HG02678 (cell line): Measurements from ENCODE around the gene LIN7B.

Experiments
- ATAC-seq: cut with Tn5 transposase; IDR thresholded peaks from one replicate; pipeline ENCODE4 v1.9.1; 2021; ENCODE audit warnings: mild to moderate bottlenecking, moderate library complexity; ENCODE audit not compliant: unreplicated experiment

LIN7B gene

GRCh38 chr19:49160450-49161189 lies 46.5 kb downstream of the LIN7B start:
- no peak for ATAC-seq

DNA sequence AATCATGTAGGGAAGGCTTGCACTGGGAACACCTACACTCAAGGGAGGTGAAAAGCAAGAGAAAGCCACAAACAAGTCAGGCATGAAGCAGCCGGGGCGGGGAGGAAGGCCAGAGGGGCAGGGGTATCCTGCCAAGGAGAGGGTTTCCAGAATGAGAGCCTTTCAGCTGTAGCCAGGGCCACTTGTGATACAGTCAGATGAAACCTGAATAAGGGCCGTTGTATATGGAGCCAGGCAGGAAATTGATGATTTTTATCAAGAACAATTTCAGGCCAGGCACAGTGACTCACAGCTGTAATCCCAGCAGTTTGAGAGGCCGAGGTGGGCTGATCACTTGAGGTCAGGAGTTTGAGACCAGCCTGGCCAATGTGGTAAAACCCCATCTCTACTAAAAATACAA lies 47.8 kb downstream of the LIN7B start:
- no peak for ATAC-seq

- no peak for ATAC-seq
Measured at GRCh38 chr19:49165111-49165750, 51.1 kb downstream of the LIN7B start.

DNA sequence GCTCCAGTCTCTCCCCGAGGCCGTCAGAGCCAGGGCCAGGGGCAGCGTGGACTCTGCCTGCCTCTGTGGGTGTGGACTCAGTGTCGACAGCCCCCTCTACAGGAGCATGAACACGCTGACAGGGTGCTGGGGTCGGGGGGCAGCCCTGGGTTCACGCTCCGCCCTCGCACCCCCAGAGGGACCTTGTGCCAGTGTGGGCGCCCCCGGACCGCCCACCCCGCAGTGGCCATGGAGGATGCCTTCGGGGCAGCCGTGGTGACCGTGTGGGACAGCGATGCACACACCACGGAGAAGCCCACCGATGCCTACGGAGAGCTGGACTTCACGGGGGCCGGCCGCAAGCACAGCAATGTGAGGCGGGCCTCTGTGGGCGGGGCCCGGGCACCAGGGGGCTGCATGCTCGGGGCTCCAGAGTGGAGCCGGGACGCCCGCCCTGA lies 51.7 kb downstream of the LIN7B start:
- no peak for ATAC-seq

- no peak for ATAC-seq
Measured at GRCh38 chr19:49167857-49168409, 53.8 kb downstream of the LIN7B start.
